Measurements from ENCODE around the gene SNAI3.

SNAI3 gene

GRCh38 chr16:88726408-88726749 is 40.1 kb upstream of the SNAI3 start:
- no peak for DNase-seq (ENCODE audit: low read depth)
- no peak for TF ChIP-seq CTCF (conservative IDR thresholded peaks at IDR 0.05; ENCODE audit: low read depth, low read length)
- no peak overlapping the region for H3K4me3 ChIP-seq (ENCODE audit: low read depth, low read length)

GRCh38 chr16:88725609-88726407 is 39.5 kb upstream of the SNAI3 start:
- DNase-seq (ENCODE audit: low read depth), result no peak
- H3K4me3 ChIP-seq (ENCODE audit: low read depth, low read length), result no peak overlapping the region
- no peak for TF ChIP-seq CTCF (conservative IDR thresholded peaks at IDR 0.05; ENCODE audit: low read depth, low read length)

GRCh38 chr16:88724855-88725555 is 38.7 kb upstream of the SNAI3 start:
- no peak for DNase-seq (ENCODE audit: low read depth)
- no peak for TF ChIP-seq CTCF (conservative IDR thresholded peaks at IDR 0.05; ENCODE audit: low read depth, low read length)
- no peak overlapping the region for H3K4me3 ChIP-seq (ENCODE audit: low read depth, low read length)

- TF ChIP-seq CTCF (conservative IDR thresholded peaks at IDR 0.05; ENCODE audit: low read depth, low read length), result no peak
- no peak for DNase-seq (ENCODE audit: low read depth)
- H3K4me3 ChIP-seq (ENCODE audit: low read depth, low read length), result no peak overlapping the region
Measured at GRCh38 chr16:88723911-88724310, 37.6 kb upstream of the SNAI3 start.

- H3K4me3 ChIP-seq (ENCODE audit: low read depth, low read length), result no peak overlapping the region
- no peak for TF ChIP-seq CTCF (conservative IDR thresholded peaks at IDR 0.05; ENCODE audit: low read depth, low read length)
- no peak for DNase-seq (ENCODE audit: low read depth)
Measured at GRCh38 chr16:88723507-88723887, 37.2 kb upstream of the SNAI3 start.

GRCh38 chr16:88722784-88723506 is 36.6 kb upstream of the SNAI3 start:
- no peak overlapping the region for H3K4me3 ChIP-seq (ENCODE audit: low read depth, low read length)
- TF ChIP-seq CTCF (conservative IDR thresholded peaks at IDR 0.05; ENCODE audit: low read depth, low read length), result no peak
- DNase-seq (ENCODE audit: low read depth), result no peak
